IMR-90 (cell line): Measurements from ENCODE around the gene AK2.

Experiments
- FOS ChIP-seq: fragments of 150-350 bp; IDR thresholded peaks from 2 replicates; pipeline ENCODE4 v1.6.1; 2016; ENCODE audit warnings: low read depth, low read length
- MAFK ChIP-seq: IDR thresholded peaks from 2 replicates; pipeline ENCODE4 v1.6.1; 2012; ENCODE audit warnings: low read depth, low read length, improper control_type of control experiment
- MXI1 ChIP-seq: IDR thresholded peaks from 2 replicates; pipeline ENCODE4 v1.6.1; 2012; ENCODE audit warnings: low read depth, mild to moderate bottlenecking, low read length, moderate library complexity, borderline replicate concordance
- POLR2A ChIP-seq: IDR thresholded peaks from 2 replicates; pipeline ENCODE4 v1.6.1; 2012; ENCODE audit warnings: mild to moderate bottlenecking, low read depth, low read length
- RCOR1 ChIP-seq: IDR thresholded peaks from 2 replicates; pipeline ENCODE4 v1.6.1; 2012; ENCODE audit warnings: mild to moderate bottlenecking, low read length, improper control_type of control experiment; ENCODE audit not compliant: insufficient replicate concordance
- TF ChIP-seq, protein P1 (sequence below): conservative IDR thresholded peaks from 2 replicates; pipeline ENCODE4 v1.5.1; 2012; ENCODE audit warnings: mild to moderate bottlenecking, low read depth, low read length, improper control_type of control experiment
- TF ChIP-seq, protein P2 (sequence below): fragments of 150-350 bp; IDR thresholded peaks from 2 replicates; pipeline ENCODE4 v1.6.1; 2017; ENCODE audit warnings: mild to moderate bottlenecking, antibody characterized with exemption, low read length, low read depth

DNA sequence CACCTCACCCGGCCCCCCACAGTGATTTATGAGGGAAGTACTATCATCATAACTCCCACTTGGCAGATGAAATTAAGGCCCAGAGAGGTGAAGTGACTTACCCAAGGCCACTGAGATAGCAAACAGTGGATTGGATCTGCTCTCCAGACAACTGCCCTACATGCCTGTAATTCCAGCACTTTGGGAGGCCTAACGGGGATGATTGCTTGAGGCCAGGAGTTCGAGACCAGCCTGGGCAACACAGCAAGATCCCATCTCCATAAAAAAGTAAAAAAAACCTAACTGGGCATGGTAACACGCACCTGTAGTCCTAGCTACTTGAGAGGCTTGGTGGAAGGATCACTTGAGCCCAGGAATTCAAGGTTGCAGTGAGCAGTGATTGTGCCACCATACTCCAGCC, 57.8 kb downstream of the AK2 start:
- TF ChIP-seq, protein P1, sequence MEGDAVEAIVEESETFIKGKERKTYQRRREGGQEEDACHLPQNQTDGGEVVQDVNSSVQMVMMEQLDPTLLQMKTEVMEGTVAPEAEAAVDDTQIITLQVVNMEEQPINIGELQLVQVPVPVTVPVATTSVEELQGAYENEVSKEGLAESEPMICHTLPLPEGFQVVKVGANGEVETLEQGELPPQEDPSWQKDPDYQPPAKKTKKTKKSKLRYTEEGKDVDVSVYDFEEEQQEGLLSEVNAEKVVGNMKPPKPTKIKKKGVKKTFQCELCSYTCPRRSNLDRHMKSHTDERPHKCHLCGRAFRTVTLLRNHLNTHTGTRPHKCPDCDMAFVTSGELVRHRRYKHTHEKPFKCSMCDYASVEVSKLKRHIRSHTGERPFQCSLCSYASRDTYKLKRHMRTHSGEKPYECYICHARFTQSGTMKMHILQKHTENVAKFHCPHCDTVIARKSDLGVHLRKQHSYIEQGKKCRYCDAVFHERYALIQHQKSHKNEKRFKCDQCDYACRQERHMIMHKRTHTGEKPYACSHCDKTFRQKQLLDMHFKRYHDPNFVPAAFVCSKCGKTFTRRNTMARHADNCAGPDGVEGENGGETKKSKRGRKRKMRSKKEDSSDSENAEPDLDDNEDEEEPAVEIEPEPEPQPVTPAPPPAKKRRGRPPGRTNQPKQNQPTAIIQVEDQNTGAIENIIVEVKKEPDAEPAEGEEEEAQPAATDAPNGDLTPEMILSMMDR = no peak
- no peak for TF ChIP-seq FOS
- no peak for TF ChIP-seq POLR2A
- TF ChIP-seq RCOR1 = no peak
- no peak for TF ChIP-seq MAFK
- no peak for TF ChIP-seq MXI1
- TF ChIP-seq, protein P2, sequence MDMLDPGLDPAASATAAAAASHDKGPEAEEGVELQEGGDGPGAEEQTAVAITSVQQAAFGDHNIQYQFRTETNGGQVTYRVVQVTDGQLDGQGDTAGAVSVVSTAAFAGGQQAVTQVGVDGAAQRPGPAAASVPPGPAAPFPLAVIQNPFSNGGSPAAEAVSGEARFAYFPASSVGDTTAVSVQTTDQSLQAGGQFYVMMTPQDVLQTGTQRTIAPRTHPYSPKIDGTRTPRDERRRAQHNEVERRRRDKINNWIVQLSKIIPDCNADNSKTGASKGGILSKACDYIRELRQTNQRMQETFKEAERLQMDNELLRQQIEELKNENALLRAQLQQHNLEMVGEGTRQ = no peak
